ENCODE data around the gene MAPRE3.

DNA sequence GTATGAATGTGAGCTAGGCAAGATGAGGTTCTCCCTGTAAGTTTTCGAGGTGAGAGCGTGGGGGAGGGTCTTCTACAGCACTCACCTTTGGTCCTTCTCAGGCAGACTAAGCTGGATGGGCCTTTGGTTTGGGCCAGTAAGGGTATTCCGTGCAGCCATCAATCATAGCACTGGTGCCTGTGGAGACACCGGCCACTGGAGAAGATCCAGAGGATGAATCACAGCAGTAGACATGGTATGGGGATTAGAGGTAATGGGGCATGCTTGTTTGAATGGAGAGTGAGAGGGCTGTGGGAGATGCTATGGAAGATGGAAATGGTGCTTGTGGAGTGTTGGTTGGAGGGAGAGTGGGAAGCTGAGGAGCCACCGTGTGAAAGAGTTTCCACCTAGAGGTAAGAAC, 16.1 kb downstream of the MAPRE3 start:
- TF ChIP-seq, protein P1, sequence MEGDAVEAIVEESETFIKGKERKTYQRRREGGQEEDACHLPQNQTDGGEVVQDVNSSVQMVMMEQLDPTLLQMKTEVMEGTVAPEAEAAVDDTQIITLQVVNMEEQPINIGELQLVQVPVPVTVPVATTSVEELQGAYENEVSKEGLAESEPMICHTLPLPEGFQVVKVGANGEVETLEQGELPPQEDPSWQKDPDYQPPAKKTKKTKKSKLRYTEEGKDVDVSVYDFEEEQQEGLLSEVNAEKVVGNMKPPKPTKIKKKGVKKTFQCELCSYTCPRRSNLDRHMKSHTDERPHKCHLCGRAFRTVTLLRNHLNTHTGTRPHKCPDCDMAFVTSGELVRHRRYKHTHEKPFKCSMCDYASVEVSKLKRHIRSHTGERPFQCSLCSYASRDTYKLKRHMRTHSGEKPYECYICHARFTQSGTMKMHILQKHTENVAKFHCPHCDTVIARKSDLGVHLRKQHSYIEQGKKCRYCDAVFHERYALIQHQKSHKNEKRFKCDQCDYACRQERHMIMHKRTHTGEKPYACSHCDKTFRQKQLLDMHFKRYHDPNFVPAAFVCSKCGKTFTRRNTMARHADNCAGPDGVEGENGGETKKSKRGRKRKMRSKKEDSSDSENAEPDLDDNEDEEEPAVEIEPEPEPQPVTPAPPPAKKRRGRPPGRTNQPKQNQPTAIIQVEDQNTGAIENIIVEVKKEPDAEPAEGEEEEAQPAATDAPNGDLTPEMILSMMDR (IDR thresholded peaks at IDR 0.05), result no peak
- TF ChIP-seq TP53 (CRISPR knock-in tag; IDR thresholded peaks at IDR 0.05), result no peak
- TF ChIP-seq CREM (CRISPR knock-in tag; IDR thresholded peaks at IDR 0.05), result no peak
- TF ChIP-seq, protein P2, sequence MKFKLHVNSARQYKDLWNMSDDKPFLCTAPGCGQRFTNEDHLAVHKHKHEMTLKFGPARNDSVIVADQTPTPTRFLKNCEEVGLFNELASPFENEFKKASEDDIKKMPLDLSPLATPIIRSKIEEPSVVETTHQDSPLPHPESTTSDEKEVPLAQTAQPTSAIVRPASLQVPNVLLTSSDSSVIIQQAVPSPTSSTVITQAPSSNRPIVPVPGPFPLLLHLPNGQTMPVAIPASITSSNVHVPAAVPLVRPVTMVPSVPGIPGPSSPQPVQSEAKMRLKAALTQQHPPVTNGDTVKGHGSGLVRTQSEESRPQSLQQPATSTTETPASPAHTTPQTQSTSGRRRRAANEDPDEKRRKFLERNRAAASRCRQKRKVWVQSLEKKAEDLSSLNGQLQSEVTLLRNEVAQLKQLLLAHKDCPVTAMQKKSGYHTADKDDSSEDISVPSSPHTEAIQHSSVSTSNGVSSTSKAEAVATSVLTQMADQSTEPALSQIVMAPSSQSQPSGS (CRISPR knock-in tag; IDR thresholded peaks at IDR 0.05; ENCODE audit: borderline replicate concordance, low read depth), result no peak
- no peak for TF ChIP-seq NFE2L1 (CRISPR knock-in tag; IDR thresholded peaks at IDR 0.05)
- no peak for TF ChIP-seq ELF4 (CRISPR knock-in tag; IDR thresholded peaks at IDR 0.05; ENCODE audit: low read depth)
- no peak for TF ChIP-seq ZNF121 (CRISPR knock-in tag; IDR thresholded peaks at IDR 0.05)
- no peak for TF ChIP-seq JUN (CRISPR knock-in tag; IDR thresholded peaks at IDR 0.05)
- no peak for TF ChIP-seq PRRX2 (CRISPR knock-in tag; IDR thresholded peaks at IDR 0.05)
- TF ChIP-seq KAT7 (CRISPR knock-in tag; IDR thresholded peaks at IDR 0.05; ENCODE audit: borderline replicate concordance), result no peak
- no peak for TF ChIP-seq SP1 (CRISPR knock-in tag; conservative IDR thresholded peaks at IDR 0.05)
- TF ChIP-seq, protein P3, sequence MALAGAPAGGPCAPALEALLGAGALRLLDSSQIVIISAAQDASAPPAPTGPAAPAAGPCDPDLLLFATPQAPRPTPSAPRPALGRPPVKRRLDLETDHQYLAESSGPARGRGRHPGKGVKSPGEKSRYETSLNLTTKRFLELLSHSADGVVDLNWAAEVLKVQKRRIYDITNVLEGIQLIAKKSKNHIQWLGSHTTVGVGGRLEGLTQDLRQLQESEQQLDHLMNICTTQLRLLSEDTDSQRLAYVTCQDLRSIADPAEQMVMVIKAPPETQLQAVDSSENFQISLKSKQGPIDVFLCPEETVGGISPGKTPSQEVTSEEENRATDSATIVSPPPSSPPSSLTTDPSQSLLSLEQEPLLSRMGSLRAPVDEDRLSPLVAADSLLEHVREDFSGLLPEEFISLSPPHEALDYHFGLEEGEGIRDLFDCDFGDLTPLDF (CRISPR knock-in tag; IDR thresholded peaks at IDR 0.05), result no peak
- TF ChIP-seq, protein P4, sequence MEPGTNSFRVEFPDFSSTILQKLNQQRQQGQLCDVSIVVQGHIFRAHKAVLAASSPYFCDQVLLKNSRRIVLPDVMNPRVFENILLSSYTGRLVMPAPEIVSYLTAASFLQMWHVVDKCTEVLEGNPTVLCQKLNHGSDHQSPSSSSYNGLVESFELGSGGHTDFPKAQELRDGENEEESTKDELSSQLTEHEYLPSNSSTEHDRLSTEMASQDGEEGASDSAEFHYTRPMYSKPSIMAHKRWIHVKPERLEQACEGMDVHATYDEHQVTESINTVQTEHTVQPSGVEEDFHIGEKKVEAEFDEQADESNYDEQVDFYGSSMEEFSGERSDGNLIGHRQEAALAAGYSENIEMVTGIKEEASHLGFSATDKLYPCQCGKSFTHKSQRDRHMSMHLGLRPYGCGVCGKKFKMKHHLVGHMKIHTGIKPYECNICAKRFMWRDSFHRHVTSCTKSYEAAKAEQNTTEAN (CRISPR knock-in tag; IDR thresholded peaks at IDR 0.05), result no peak

All from WTC11 (cell line).